Ovary (tissue), 9 donors: ENCODE data around the gene MEIS1. TPM values are rescaled to one million over a fixed set of nuclear protein-coding genes. Genes with fewer than 3 reads are reported as not detected.

ENCODE experiments used
- DNase-seq, 5 donors: peaks; one replicate each; pipeline ENCODE4 v3.0.0-alpha.2; 2019 to 2020
- H3K27ac ChIP-seq, 2 donors: fragments of 200-600 bp; one replicate each; pipeline versions ENCODE4 v1.5.1 to v1.8.0; 2019 to 2022
- H3K27me3 ChIP-seq: fragments of 200-600 bp; one replicate; pipeline ENCODE4 v1.8.0; 2022
- H3K36me3 ChIP-seq: fragments of 200-600 bp; sonication (generic); one replicate; pipeline ENCODE4 v1.5.1; 2019
- H3K4me1 ChIP-seq: one replicate; pipeline ENCODE4 v1.8.1; 2013; ENCODE audit warnings: mild to moderate bottlenecking, moderate library complexity; ENCODE audit not compliant: insufficient read depth
- H3K4me3 ChIP-seq: fragments of 200-600 bp; sonication (generic); one replicate; pipeline ENCODE4 v1.5.1; 2017
- H3K9me3 ChIP-seq, 2 donors: fragments of 200-600 bp in 1 of 2; sonication (generic) in 1 of 2; one replicate each; pipeline versions ENCODE4 v1.5.1 to v1.8.1; 2013 to 2019; ENCODE audit warnings: mild to moderate bottlenecking in 1 of 2, moderate library complexity in 1 of 2
- CTCF ChIP-seq, 3 donors: fragments of 450-650 bp in 2 of 3; fragments of 200-600 bp in 1 of 3; IDR thresholded peaks; one replicate each; pipeline versions ENCODE4 v1.5.1 to v1.8.0; 2016 to 2022; ENCODE audit warnings: antibody characterized with exemption in 3 of 3, mild to moderate bottlenecking in 1 of 3
- EP300 ChIP-seq: sonication (generic); formaldehyde crosslinking; IDR thresholded peaks from one replicate; pipeline ENCODE4 v1.6.1; 2017; ENCODE audit warnings: antibody characterized with exemption
- POLR2A ChIP-seq: fragments of 450-650 bp; IDR thresholded peaks from one replicate; pipeline ENCODE4 v1.6.1; 2017; ENCODE audit warnings: antibody characterized with exemption, mild to moderate bottlenecking, moderate library complexity
- WGBS, 3 donors: extraction: QIAGEN DNeasy Blood & Tissue Kit in 1 of 3; methylation state at CpG; one replicate each; pipeline versions ENCODE4 v1.1.5 to v1.1.7; 2013 to 2017; 5-methylcytosine and 5-hydroxymethylcytosine counted together
- intact Hi-C, 4 donors: fragments of 100-400 bp; cut with DNase I; formaldehyde crosslinking; loops; one replicate each; pipeline versions ENCODE4 v1.11.0 to v1.15.1; 2022 to 2023
- polyA plus RNA-seq, 2 donors: library from polyadenylated mRNA; stranded (reverse); fragments of 200-250 nt in 1 of 2; fragments of 350-450 nt in 1 of 2; fragmentation: Illumina TruSeq in 1 of 2; extraction: RNeasy Lipid Tissue Mini Kit (QIAGEN cat#74804) in 1 of 2; gene quantifications; one replicate each; pipeline ENCODE4 v1.2.3, GENCODE V29; 2013 to 2014
- total RNA-seq, 7 donors: library from RNA; depleted of rRNA in 2 of 7; stranded (reverse); fragments of >200 nt in 2 of 7; fragmentation: NEBNext Ultra II Directional in 3 of 7; extraction: Animal tissue kit (Norgen Biotek cat#: 25700) in 3 of 7; gene quantifications; one replicate each; pipeline versions ENCODE4 v1.1.0 to v1.2.4, GENCODE V29; 2016 to 2023
- donor health status: DM: no; HTN: no; CAD: no; lungs with moderate emphysema.
- donor health status: DM: no; HTN: no; CAD: no.
- donor health status: Bipolar disorder and iron deficiency.
- donor health status: DM: yes; HTN: yes; CAD: no.
- donor health status: DM: no; HTN: no; CAD: no.
- donor health status: DM: yes; HTN: yes; CAD: no.

MEIS1 gene
- total and polyA plus RNA-seq, 9 donors, result 19.4 to 163 (median 80.4) TPM

GRCh38 chr2:66541646-66542045 is 106.7 kb downstream of the MEIS1 start:
- peaks cover 3% of the 10 kb centered on the region for H3K4me1 ChIP-seq
- no peak overlapping the region for H3K27ac ChIP-seq
- TF ChIP-seq POLR2A (no peak), CTCF (IDR thresholded peaks at IDR 0.05) (no peak), EP300 (no peak)
- WGBS, 3 donors, result 72 to 91% (median 83%) methylated on average over 4 of the region's 4 CpGs
- DNase-seq, result no peak
- H3K9me3 ChIP-seq, result no peaks in the 10 kb centered on the region
- no peaks in the 10 kb centered on the region for H3K27me3 ChIP-seq
- no peaks in the 10 kb centered on the region for H3K36me3 ChIP-seq
- no peak overlapping the region for H3K4me3 ChIP-seq
- intact Hi-C loops, result no loop called here

- peaks cover 6% of the 10 kb centered on the region for H3K4me1 ChIP-seq
- DNase-seq, result no peak
- TF ChIP-seq EP300, result no peak
- TF ChIP-seq CTCF (IDR thresholded peaks at IDR 0.05), result no peak
- no peak for TF ChIP-seq POLR2A
- WGBS, 3 donors, result 82 to 91% (median 88%) methylated on average over 5 of the region's 5 CpGs
- no peaks in the 10 kb centered on the region for H3K27me3 ChIP-seq
- intact Hi-C loops, result no loop called here
- no peaks in the 10 kb centered on the region for H3K9me3 ChIP-seq
- no peak overlapping the region for H3K27ac ChIP-seq
- H3K36me3 ChIP-seq, result no peaks in the 10 kb centered on the region
- H3K4me3 ChIP-seq, result no peak overlapping the region
Measured at GRCh38 chr2:66543257-66543767, 108.4 kb downstream of the MEIS1 start.

GRCh38 chr2:66544258-66544657 is 109.3 kb downstream of the MEIS1 start:
- Histone ChIP-seq H3K27me3 (no peaks in the 10 kb centered on the region), H3K36me3 (no peaks in the 10 kb centered on the region), H3K27ac (no peak overlapping the region), H3K9me3 (no peaks in the 10 kb centered on the region), H3K4me3 (no peak overlapping the region), H3K4me1 (peaks cover 6% of the 10 kb centered on the region)
- intact Hi-C loops, result no loop called here
- 84 to 95% (median 89%) methylated on average over 2 of the region's 2 CpGs for WGBS, 3 donors
- TF ChIP-seq CTCF (IDR thresholded peaks at IDR 0.05) (no peak), EP300 (no peak), POLR2A (no peak)
- DNase-seq, result no peak

GRCh38 chr2:66545258-66545657 is 110.3 kb downstream of the MEIS1 start:
- Histone ChIP-seq H3K9me3 (no peaks in the 10 kb centered on the region), H3K27ac (no peak overlapping the region), H3K4me3 (no peak overlapping the region), H3K36me3 (no peaks in the 10 kb centered on the region), H3K27me3 (no peaks in the 10 kb centered on the region), H3K4me1 (peaks cover 3% of the 10 kb centered on the region)
- DNase-seq, result no peak
- TF ChIP-seq EP300 (no peak), CTCF (IDR thresholded peaks at IDR 0.05) (no peak), POLR2A (no peak)
- intact Hi-C loops, result loop anchor here in 1 of 4 donors (5.0 kb wide), 1 partner anchor 1072 kb away; no protein-coding TSS in a partner anchor
